Measurements from ENCODE around the gene ISG15. TPM values are rescaled to one million over a fixed set of nuclear protein-coding genes. Genes with fewer than 3 reads are reported as not detected.

ISG15 gene
- total and polyA plus RNA-seq, 2 of the 13 experiments (the other 11 are each of a cell fraction or from before 2014, with no cell fraction given), result 42.1 to 54.9 TPM

GRCh38 chr1:1006305-1007159, 6.8 kb upstream of the ISG15 start (continued):
- TF ChIP-seq ZMYM4 (CRISPR knock-in tag; IDR thresholded peaks at IDR 0.05) (peak; percentile 62; the same call in 1 of the 2 replicates), SP1 (IDR thresholded peaks at IDR 0.05) (no peak), SP1 (CRISPR knock-in tag; IDR thresholded peaks at IDR 0.05) (peak; percentile 48), ATAD3A (CRISPR knock-in tag; IDR thresholded peaks at IDR 0.05) (no peak), PPARG (CRISPR knock-in tag; conservative IDR thresholded peaks at IDR 0.05) (peak; percentile 45; the same call in 1 of the 2 replicates), SMYD3 (CRISPR knock-in tag; IDR thresholded peaks at IDR 0.05) (no peak; the same call in 1 of the 2 replicates), FUBP1 (CRISPR knock-in tag; IDR thresholded peaks at IDR 0.05; ENCODE audit: borderline replicate concordance) (no peak), STAT6 (CRISPR knock-in tag; IDR thresholded peaks at IDR 0.05; ENCODE audit: borderline replicate concordance) (peak; percentile 87; the same call in 1 of the 2 replicates), ZSCAN9 (CRISPR knock-in tag; IDR thresholded peaks at IDR 0.05; ENCODE audit: borderline replicate concordance) (no peak), ZNF609 (CRISPR knock-in tag; IDR thresholded peaks at IDR 0.05; ENCODE audit: borderline replicate concordance) (peak; percentile 84), ZSCAN25 (CRISPR knock-in tag; IDR thresholded peaks at IDR 0.05) (no peak; the same call in 1 of the 2 replicates), ZNF766 (CRISPR knock-in tag; IDR thresholded peaks at IDR 0.05; ENCODE audit: borderline replicate concordance) (peak; percentile 91; the same call in 1 of the 2 replicates), PBX3 (CRISPR knock-in tag; IDR thresholded peaks at IDR 0.05; ENCODE audit: borderline replicate concordance) (no peak)

Measured in HepG2 (cell line).